CD4-positive, alpha-beta T cell (primary cell): ENCODE measurements around the gene TJP1. TPM values are rescaled to one million over a fixed set of nuclear protein-coding genes. Genes with fewer than 3 reads are reported as not detected.

Experiments
- ATAC-seq: fragments of 200-7000 bp; cut with Tn5 transposase; one replicate; pipeline ENCODE4 v1.10.0; 2022; ENCODE audit warnings: mild to moderate bottlenecking; ENCODE audit not compliant: poor library complexity
- CTCF ChIA-PET: fragments of 350-600 bp; sonication (Branson Sonifier 250); formaldehyde crosslinking; loops from one replicate; lab custom pipeline; 2021; ENCODE audit warnings: antibody characterized with exemption, inconsistent platforms; lab: Charles Lee
- POLR2A ChIA-PET: fragments of 350-600 bp; sonication (Branson Sonifier 250); formaldehyde crosslinking; loops from one replicate; lab custom pipeline; 2021; ENCODE audit warnings: antibody characterized with exemption, inconsistent platforms; lab: Charles Lee
- DNase-seq, 14 experiments: peaks; one replicate each; pipeline ENCODE4 v3.0.0-alpha.2; 2013 to 2020; ENCODE audit warnings: mixed read lengths in 2 of 14
- H3K27ac ChIP-seq, 2 donors: one replicate each; pipeline versions ENCODE4 v1.5.1 to v1.7.0; 2013; ENCODE audit warnings: low read length in 2 of 2, low read depth in 1 of 2, mild to moderate bottlenecking in 1 of 2
- H3K27me3 ChIP-seq, 2 experiments: 1 replicate in 1 of 2; 2 replicates in 1 of 2; pipeline versions ENCODE4 v1.6.1 to v1.7.0; 2013; ENCODE audit warnings: low read length in 2 of 2, control low read depth in 1 of 2, mild to moderate bottlenecking in 1 of 2, moderate library complexity in 1 of 2; ENCODE audit not compliant: insufficient read depth in 2 of 2, control insufficient read depth in 1 of 2
- H3K36me3 ChIP-seq: one replicate; pipeline ENCODE4 v1.6.1; 2013; ENCODE audit warnings: low read length, control low read depth; ENCODE audit not compliant: insufficient read depth
- H3K4me1 ChIP-seq: one replicate; pipeline ENCODE4 v1.6.1; 2013; ENCODE audit warnings: low read length, control low read depth; ENCODE audit not compliant: insufficient read depth
- H3K4me3 ChIP-seq: one replicate; pipeline ENCODE4 v1.5.1; 2013; ENCODE audit warnings: mild to moderate bottlenecking, low read length, moderate library complexity
- H3K9me3 ChIP-seq, 2 experiments: 1 replicate in 1 of 2; 2 replicates in 1 of 2; pipeline versions ENCODE4 v1.6.1 to v1.7.0; 2013; ENCODE audit warnings: low read length in 2 of 2, mild to moderate bottlenecking in 2 of 2, control low read depth in 1 of 2, moderate library complexity in 1 of 2; ENCODE audit not compliant: control insufficient read depth in 1 of 2, insufficient read depth in 1 of 2
- H3K27ac Mint-ChIP-seq: one replicate; pipeline ENCODE4 v1.8.0; 2020; ENCODE audit warnings: mixed read lengths
- H3K27me3 Mint-ChIP-seq: one replicate; pipeline ENCODE4 v1.8.0; 2021; ENCODE audit warnings: mixed read lengths
- H3K36me3 Mint-ChIP-seq: one replicate; pipeline ENCODE4 v1.8.0; 2021; ENCODE audit warnings: low read depth, mixed read lengths
- H3K4me1 Mint-ChIP-seq: one replicate; pipeline ENCODE4 v1.8.0; 2021; ENCODE audit warnings: low read depth, mixed read lengths
- H3K4me3 Mint-ChIP-seq: one replicate; pipeline ENCODE4 v1.8.0; 2020; ENCODE audit warnings: mild to moderate bottlenecking, mixed read lengths
- H3K9me3 Mint-ChIP-seq: one replicate; pipeline ENCODE4 v1.8.0; 2020; ENCODE audit warnings: mixed read lengths
- CTCF ChIP-seq: fragments of 200-600 bp; IDR thresholded peaks from one replicate; pipeline ENCODE4 v1.8.0; 2022; ENCODE audit warnings: antibody characterized with exemption, mild to moderate bottlenecking
- intact Hi-C, 2 experiments: fragments of 100-400 bp; cut with DNase I in 1 of 2; cut with micrococcal nuclease in 1 of 2; formaldehyde crosslinking; loops; one replicate each; pipeline versions ENCODE4 v1.15.1 to v1.9.0; 2023 to 2025; cut with DNase I, micrococcal nuclease
- total RNA-seq, 174 experiments: library from RNA in 2 of 174; stranded (reverse) in 2 of 174; gene quantifications; one replicate each; pipeline ENCODE4 v1.2.3 and lab custom pipeline; 2021 to 2026

The TJP1 gene
- total RNA-seq, 2 experiments from 2014 or later, result not detected

GRCh38 chr15:29849716-29850115, 27.4 kb upstream of the TJP1 start:
- ATAC-seq, result no peak
- Histone ChIP-seq H3K27ac (no peak overlapping the region), H3K4me3 (no peak overlapping the region), H3K36me3 (no peaks in the 10 kb centered on the region), H3K9me3 (peaks cover 5 to 46% of the 10 kb centered on the region in 2 experiments), H3K4me1 (no peaks in the 10 kb centered on the region), H3K27me3 (peaks cover 3 to 4% of the 10 kb centered on the region in 2 experiments)
- ChIA-PET POLR2A (no interaction called here), CTCF (no interaction called here)
- Mint-ChIP-seq H3K27me3 (peaks cover 38% of the 10 kb centered on the region), H3K4me1 (no peaks in the 10 kb centered on the region), H3K9me3 (peaks cover 9% of the 10 kb centered on the region), H3K4me3 (no peak overlapping the region), H3K27ac (no peak overlapping the region), H3K36me3 (no peaks in the 10 kb centered on the region)
- intact Hi-C loops, result no loop called here
- no peak for TF ChIP-seq CTCF
- no peak for DNase-seq

GRCh38 chr15:29849218-29849617, 26.9 kb upstream of the TJP1 start:
- CTCF ChIA-PET, result no interaction called here
- intact Hi-C loops, result no loop called here

GRCh38 chr15:29844290-29844903, 22.1 kb upstream of the TJP1 start:
- H3K4me1 Mint-ChIP-seq, result no peaks in the 10 kb centered on the region
- no peak overlapping the region for H3K27ac Mint-ChIP-seq
- H3K9me3 Mint-ChIP-seq, result peaks cover 8% of the 10 kb centered on the region
- DNase-seq, result no peak
- peaks cover 75% of the 10 kb centered on the region for H3K27me3 Mint-ChIP-seq
- no peaks in the 10 kb centered on the region for H3K36me3 ChIP-seq
- H3K36me3 Mint-ChIP-seq, result no peaks in the 10 kb centered on the region
- TF ChIP-seq CTCF, result no peak
- intact Hi-C loops, result no loop called here
- no peak overlapping the region for H3K4me3 Mint-ChIP-seq
- H3K9me3 ChIP-seq, result peaks cover 5 to 30% of the 10 kb centered on the region in 2 experiments
- ATAC-seq, result no peak
- no peak overlapping the region for H3K4me3 ChIP-seq
- H3K4me1 ChIP-seq, result no peaks in the 10 kb centered on the region
- H3K27me3 ChIP-seq, result peaks cover 4 to 9% of the 10 kb centered on the region in 2 experiments
- H3K27ac ChIP-seq, result no peak overlapping the region
- ChIA-PET POLR2A (no interaction called here), CTCF (no interaction called here)

More at GRCh38 chr15:29849218-29849617, 26.9 kb upstream of the TJP1 start:
- H3K27me3 ChIP-seq, result peaks cover 4 to 6% of the 10 kb centered on the region in 2 experiments
- TF ChIP-seq CTCF, result no peak
- no peak for ATAC-seq
- Mint-ChIP-seq H3K27ac (no peak overlapping the region), H3K27me3 (peaks cover 40% of the 10 kb centered on the region), H3K9me3 (peaks cover 9% of the 10 kb centered on the region), H3K36me3 (no peaks in the 10 kb centered on the region), H3K4me1 (no peaks in the 10 kb centered on the region), H3K4me3 (no peak overlapping the region)
- H3K4me1 ChIP-seq, result no peaks in the 10 kb centered on the region
- H3K9me3 ChIP-seq, result peaks cover 5 to 46% of the 10 kb centered on the region in 2 experiments
- no peak for DNase-seq
- POLR2A ChIA-PET, result no interaction called here
- no peak overlapping the region for H3K27ac ChIP-seq
- no peak overlapping the region for H3K4me3 ChIP-seq
- no peaks in the 10 kb centered on the region for H3K36me3 ChIP-seq
